DND-41 (cell line): Measurements from ENCODE around the gene AKT1.

ENCODE experiments used
- ATAC-seq: fragments of 200-7000 bp; cut with Tn5 transposase; 3 replicates; pipeline ENCODE4 v1.9.1; 2021; ENCODE audit warnings: low read depth; ENCODE audit not compliant: insufficient read depth
- DNase-seq: peaks from one replicate; pipeline ENCODE4 v3.0.0-alpha.2; 2020
- H2AFZ ChIP-seq: 2 replicates; pipeline ENCODE4 v1.6.0; 2012; ENCODE audit warnings: low read depth, low read length
- H3K27ac ChIP-seq: 2 replicates; pipeline ENCODE4 v1.5.1; 2012; ENCODE audit warnings: low read length, inconsistent platforms
- H3K27me3 ChIP-seq: fragments of 200-600 bp; sonication (generic); 2 replicates; pipeline ENCODE4 v1.6.0; 2012; ENCODE audit warnings: low read length, mild to moderate bottlenecking, inconsistent platforms; ENCODE audit not compliant: insufficient read depth, poor library complexity
- H3K36me3 ChIP-seq: 2 replicates; pipeline ENCODE4 v1.5.1; 2012; ENCODE audit warnings: low read length, inconsistent platforms; ENCODE audit not compliant: insufficient read depth
- H3K4me1 ChIP-seq: 2 replicates; pipeline ENCODE4 v1.5.1; 2012; ENCODE audit warnings: mild to moderate bottlenecking, low read length; ENCODE audit not compliant: insufficient read depth
- H3K4me2 ChIP-seq: 2 replicates; pipeline ENCODE4 v1.6.0; 2012; ENCODE audit warnings: mild to moderate bottlenecking, moderate library complexity, low read length, inconsistent platforms; ENCODE audit not compliant: insufficient read depth
- H3K4me3 ChIP-seq, 2 experiments: fragments of 200-600 bp in 1 of 2; shearing (Covaris generic) in 1 of 2; 2 replicates each; pipeline ENCODE4 v1.5.1; 2012 to 2016; ENCODE audit warnings: inconsistent platforms in 2 of 2, low read length in 2 of 2, mild to moderate bottlenecking in 2 of 2, low read depth in 1 of 2, moderate library complexity in 1 of 2
- H3K79me2 ChIP-seq: 2 replicates; pipeline ENCODE4 v1.6.0; 2012; ENCODE audit warnings: low read length, inconsistent platforms; ENCODE audit not compliant: insufficient read depth
- H3K9ac ChIP-seq: 2 replicates; pipeline ENCODE4 v1.6.0; 2012; ENCODE audit warnings: low read depth, mild to moderate bottlenecking, inconsistent platforms, low read length, moderate library complexity
- H3K9me3 ChIP-seq: 2 replicates; pipeline ENCODE4 v1.5.1; 2012; ENCODE audit warnings: low read length, moderate library complexity, mild to moderate bottlenecking, inconsistent platforms; ENCODE audit not compliant: insufficient read depth, severe bottlenecking
- H4K20me1 ChIP-seq: 2 replicates; pipeline ENCODE4 v1.6.0; 2012; ENCODE audit warnings: low read length; ENCODE audit not compliant: insufficient read depth
- CTCF ChIP-seq: IDR thresholded peaks from 2 replicates; pipeline ENCODE4 v1.5.1; 2012; ENCODE audit warnings: borderline replicate concordance, low read length, moderate library complexity, mild to moderate bottlenecking; ENCODE audit not compliant: poor library complexity, severe bottlenecking; ENCODE audit errors: extremely low read depth
- EZH2 ChIP-seq: IDR thresholded peaks from 3 replicates; pipeline ENCODE4 v1.6.1; 2012; ENCODE audit warnings: borderline replicate concordance, low read depth, mild to moderate bottlenecking, moderate library complexity, low read length, inconsistent platforms; ENCODE audit not compliant: severe bottlenecking

AKT1 gene

DNA sequence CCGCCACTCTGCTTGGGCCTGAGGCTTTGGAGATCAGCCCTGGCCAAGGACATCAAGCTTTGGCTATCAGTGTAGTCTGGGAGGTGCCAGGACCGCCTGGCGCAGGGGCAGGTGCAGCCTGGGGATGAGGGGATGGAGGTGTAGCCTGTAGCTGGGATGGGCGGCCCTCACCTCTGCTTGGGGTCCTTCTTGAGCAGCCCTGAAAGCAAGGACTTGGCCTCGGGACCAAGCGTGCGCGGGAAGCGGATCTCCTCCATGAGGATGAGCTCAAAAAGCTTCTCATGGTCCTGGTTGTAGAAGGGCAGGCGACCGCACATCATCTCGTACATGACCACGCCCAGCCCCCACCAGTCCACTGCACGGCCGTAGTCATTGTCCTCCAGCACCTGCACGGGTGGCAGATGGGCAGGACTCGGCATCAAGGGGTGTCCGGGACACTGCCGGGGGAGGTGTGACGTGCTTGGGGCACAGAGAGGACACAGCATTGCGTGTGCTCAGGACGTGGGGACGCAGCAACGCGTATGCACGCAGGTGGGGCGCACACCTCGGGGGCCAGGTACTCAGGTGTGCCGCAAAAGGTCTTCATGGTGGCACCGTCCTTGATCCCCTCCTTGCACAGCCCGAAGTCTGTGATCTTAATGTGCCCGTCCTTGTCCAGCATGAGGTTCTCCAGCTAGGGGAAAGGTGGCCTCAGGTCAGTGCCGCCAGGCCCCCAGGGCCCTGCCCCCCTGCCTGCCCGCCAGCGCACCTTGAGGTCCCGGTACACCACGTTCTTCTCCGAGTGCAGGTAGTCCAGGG is 22.6 kb downstream of the AKT1 start:
- H3K9me3 ChIP-seq, result no peaks in the 10 kb centered on the region
- TF ChIP-seq EZH2, result no peak
- TF ChIP-seq CTCF, result no peak
- H3K4me3 ChIP-seq, result no peak overlapping the region
- H3K27ac ChIP-seq, result no peak overlapping the region
- no peak overlapping the region for H3K4me2 ChIP-seq
- H3K4me1 ChIP-seq, result peaks cover 8% of the 10 kb centered on the region
- H4K20me1 ChIP-seq, result peaks cover 72% of the 10 kb centered on the region
- H3K9ac ChIP-seq, result no peak overlapping the region
- ATAC-seq (no peak), DNase-seq (no peak)
- H3K36me3 ChIP-seq, result peaks cover 94% of the 10 kb centered on the region
- H2AFZ ChIP-seq, result no peak overlapping the region
- no peaks in the 10 kb centered on the region for H3K27me3 ChIP-seq
- no peaks in the 10 kb centered on the region; the same call in 1 of the 2 replicates for H3K79me2 ChIP-seq

DNA sequence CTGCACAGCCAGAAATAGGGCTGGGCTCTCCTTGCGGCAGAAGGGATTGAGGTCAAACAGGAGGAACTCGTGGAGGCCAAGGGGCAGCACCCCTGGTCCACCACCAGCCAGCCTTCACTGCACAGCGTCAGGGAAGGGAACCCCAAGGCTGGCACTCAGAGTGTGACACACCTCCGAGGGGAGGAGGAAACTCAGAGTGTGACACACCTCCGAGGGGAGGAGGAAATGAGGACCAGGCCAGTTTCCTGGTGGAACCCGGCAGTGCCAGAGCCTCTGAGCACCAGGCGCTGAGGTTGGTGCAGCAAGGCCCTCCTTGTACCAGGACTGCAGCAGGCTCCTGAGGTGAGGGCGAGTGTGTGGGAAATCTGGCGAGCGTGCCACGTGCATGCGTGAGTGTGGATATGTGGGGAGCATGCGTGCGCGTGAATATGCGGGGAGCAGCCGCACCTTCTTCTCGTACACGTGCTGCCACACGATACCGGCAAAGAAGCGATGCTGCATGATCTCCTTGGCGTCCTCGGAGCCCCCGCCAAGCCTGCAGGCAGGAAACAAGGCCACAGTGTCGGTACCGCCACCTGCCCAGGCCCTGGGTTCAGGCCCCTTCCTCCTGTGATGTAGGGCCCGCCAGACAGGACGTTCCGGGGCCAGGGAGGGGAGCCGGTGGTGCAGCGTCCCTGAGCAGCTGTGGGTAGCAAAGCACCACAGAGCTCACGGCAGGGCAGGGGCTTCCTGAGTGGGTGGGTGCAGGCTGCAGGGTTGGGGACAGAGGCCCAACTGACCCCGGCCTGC is 23.4 kb downstream of the AKT1 start:
- Histone ChIP-seq H3K4me2 (no peak overlapping the region), H3K79me2 (no peaks in the 10 kb centered on the region; the same call in 1 of the 2 replicates), H3K27me3 (no peaks in the 10 kb centered on the region), H3K9ac (no peak overlapping the region), H3K27ac (no peak overlapping the region), H3K4me3 (no peak overlapping the region), H2AFZ (no peak overlapping the region), H4K20me1 (peaks cover 69% of the 10 kb centered on the region), H3K4me1 (peaks cover 8% of the 10 kb centered on the region), H3K9me3 (no peaks in the 10 kb centered on the region), H3K36me3 (peaks cover 92% of the 10 kb centered on the region)
- TF ChIP-seq CTCF (no peak), EZH2 (no peak)
- ATAC-seq (no peak), DNase-seq (no peak)

- TF ChIP-seq EZH2 (no peak), CTCF (no peak)
- Histone ChIP-seq H3K27ac (no peak overlapping the region), H3K9me3 (no peaks in the 10 kb centered on the region), H3K27me3 (no peaks in the 10 kb centered on the region), H3K9ac (no peak overlapping the region), H3K4me3 (no peak overlapping the region), H4K20me1 (peaks cover 62% of the 10 kb centered on the region), H2AFZ (no peak overlapping the region), H3K36me3 (peaks cover 84% of the 10 kb centered on the region), H3K4me1 (peaks cover 8% of the 10 kb centered on the region), H3K4me2 (no peak overlapping the region), H3K79me2 (no peaks in the 10 kb centered on the region; the same call in 1 of the 2 replicates)
- ATAC-seq, result no peak
- no peak for DNase-seq
Observed at GRCh38 chr14:104771374-104771773, 24.2 kb downstream of the AKT1 start.
